ENCODE data around the gene SURF1. TPM values are rescaled to one million over a fixed set of nuclear protein-coding genes. Genes with fewer than 3 reads are reported as not detected.

Gene SURF1
- polyA plus RNA-seq, 6 donors from 2014 or later = 77.6 to 142 (median 94.1) TPM

DNA sequence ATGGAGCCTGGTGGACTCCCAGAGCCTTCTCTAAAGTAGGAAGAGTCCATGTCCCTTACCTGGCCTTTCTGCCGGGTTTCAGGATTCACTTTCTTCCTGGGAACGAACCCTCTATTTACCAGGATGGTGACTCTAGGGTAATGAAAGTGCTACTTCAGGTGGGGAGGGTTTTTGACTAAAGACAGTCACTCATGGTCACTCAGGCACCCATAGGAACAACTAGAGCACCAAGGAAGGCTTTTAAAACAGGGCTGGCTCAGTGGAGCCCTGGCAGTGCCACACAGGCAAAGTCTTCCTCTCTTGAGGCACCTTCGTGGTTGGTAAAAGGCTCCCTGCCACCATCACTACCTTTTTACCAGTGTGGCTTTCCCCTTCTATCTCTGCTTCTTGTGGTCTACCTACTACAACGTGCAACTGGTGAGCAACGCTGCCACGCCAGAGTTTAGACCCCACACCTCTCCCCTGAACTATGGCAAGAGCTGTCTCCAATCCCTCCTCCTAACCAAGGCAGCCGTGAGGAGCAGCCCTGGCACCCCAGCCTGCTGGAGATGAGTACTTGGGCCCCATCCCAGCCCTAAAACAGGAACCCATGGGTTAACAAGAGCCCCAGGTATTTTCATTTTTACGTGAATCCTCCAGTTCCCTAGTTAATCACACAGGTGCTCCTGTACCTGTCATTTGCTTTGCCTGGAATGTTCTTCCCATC lies 3.5 kb downstream of the SURF1 start:
- ATAC-seq (ENCODE audit: low read depth in 2 of 2) (no peak), DNase-seq (no peak)
- Mint-ChIP-seq H3K36me3 (peaks cover 9 to 10% of the 10 kb centered on the region in 2 donors), H3K9me3 (no peaks in the 10 kb centered on the region), H3K4me3 (peak overlapping the region in 1 of 8 donors; percentile 95), H3K27me3 (no peaks in the 10 kb centered on the region), H3K27ac (peak overlapping the region in 3 of 6 donors; percentile 37 to 88 (median 67)), H3K4me1 (peaks cover 21 to 51% (median 29%) of the 10 kb centered on the region in 3 donors)

DNA sequence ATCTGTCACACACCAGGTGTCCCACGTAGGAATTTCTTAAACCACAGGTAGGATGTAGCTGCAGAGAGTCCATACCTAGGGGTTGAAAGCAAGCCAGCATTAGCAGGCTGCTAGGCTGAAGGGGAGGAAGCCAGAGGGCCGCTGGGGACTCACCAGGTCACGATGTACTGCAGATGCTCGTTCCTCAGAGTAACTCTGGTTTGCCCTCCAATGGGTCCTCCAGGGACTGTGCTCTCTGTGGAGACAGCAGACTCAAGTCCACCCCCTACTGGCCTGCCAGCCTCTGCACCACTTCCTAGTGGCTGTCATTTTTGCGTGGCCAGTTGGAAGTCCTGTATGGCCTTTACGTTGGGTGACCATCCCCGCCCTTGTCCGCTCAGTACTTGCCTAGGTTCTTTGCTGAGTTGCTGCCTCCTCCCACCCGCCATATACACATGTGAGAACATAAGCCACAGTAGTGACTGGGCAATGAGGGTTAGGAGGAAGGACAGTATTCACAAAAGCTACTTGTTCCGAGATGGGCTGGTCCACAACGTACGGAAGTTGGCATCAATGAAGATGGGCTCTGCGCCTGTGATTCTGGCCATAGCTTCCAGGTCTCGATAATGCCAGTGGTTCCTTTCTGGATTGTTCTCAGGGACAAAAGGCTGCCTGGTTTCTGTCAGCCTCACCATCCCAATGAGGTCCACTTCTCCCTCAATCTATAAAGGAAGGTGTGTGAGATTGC lies 4.2 kb downstream of the SURF1 start:
- Mint-ChIP-seq H3K4me1 (peaks cover 21 to 47% (median 30%) of the 10 kb centered on the region in 3 donors), H3K27me3 (no peaks in the 10 kb centered on the region), H3K36me3 (peaks cover 9 to 10% of the 10 kb centered on the region in 2 donors), H3K4me3 (peak overlapping the region in 2 of 8 donors; percentile 55 to 95), H3K9me3 (no peaks in the 10 kb centered on the region), H3K27ac (peak overlapping the region in 3 of 6 donors; percentile 33 to 50 (median 37))
- no peak for DNase-seq
- no peak for ATAC-seq (ENCODE audit: low read depth in 2 of 2)

DNA sequence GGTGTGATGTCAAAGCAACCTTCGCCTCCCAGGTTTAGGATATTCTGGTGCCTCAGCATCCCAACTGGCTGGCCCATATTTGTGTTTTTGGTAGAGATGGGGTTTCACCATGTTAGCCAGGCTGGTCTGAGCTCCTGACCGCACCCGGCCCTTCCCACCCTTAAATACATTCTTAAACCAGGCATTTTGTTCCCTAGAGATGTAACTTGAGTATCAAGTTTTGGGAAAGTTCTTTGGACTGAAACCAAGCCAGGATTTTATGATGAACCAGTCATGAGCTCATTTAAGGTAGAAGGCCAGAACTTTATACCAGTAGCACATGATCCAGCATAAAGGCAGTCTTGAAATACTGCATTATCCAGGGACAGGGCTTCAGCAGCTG lies 4.8 kb downstream of the SURF1 start:
- Mint-ChIP-seq H3K4me1 (peaks cover 27 to 50% (median 35%) of the 10 kb centered on the region in 3 donors), H3K9me3 (no peaks in the 10 kb centered on the region), H3K36me3 (peaks cover 9 to 10% of the 10 kb centered on the region in 2 donors), H3K27ac (peak overlapping the region in 1 of 6 donors; percentile 70), H3K4me3 (peak overlapping the region in 2 of 8 donors; percentile 74 to 95), H3K27me3 (no peaks in the 10 kb centered on the region)
- ATAC-seq (ENCODE audit: low read depth in 2 of 2) (no peak), DNase-seq (no peak)

DNA sequence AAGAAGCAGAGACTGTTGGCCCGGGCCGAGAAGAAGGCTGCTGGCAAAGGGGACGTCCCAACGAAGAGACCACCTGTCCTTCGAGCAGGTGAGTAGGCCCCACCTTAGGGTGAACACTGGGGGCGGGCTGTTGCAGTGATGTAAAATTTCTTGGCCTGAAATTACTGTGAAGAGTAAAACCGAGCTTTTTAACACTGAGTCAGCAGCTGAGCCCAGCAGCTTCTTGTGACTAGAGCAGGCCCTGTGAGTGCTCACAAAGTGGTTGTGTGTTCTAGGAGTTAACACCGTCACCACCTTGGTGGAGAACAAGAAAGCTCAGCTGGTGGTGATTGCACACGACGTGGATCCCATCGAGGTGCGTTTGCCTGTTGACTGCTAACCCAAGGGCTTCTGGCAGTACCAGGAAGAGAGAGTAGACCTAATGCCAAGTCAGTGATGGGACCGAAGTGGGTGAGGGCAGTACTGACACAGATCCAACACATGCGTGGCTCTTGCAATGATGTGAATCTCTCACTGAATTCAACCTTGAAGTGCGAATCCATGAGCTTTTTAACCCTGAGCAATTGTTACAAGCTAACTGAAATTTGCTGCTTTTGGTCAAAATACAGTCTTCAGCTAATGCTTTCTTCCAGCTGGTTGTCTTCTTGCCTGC lies 6.2 kb downstream of the SURF1 start:
- DNase-seq (no peak), ATAC-seq (ENCODE audit: low read depth in 2 of 2) (no peak)
- Mint-ChIP-seq H3K9me3 (no peaks in the 10 kb centered on the region), H3K36me3 (peaks cover 9 to 10% of the 10 kb centered on the region in 2 donors), H3K4me3 (peak overlapping the region in 7 of 8 donors; percentile 5 to 100 (median 95)), H3K27ac (peak overlapping the region in 2 of 6 donors; percentile 67 to 97), H3K27me3 (no peaks in the 10 kb centered on the region), H3K4me1 (peaks cover 33 to 49% (median 43%) of the 10 kb centered on the region in 3 donors)

DNA sequence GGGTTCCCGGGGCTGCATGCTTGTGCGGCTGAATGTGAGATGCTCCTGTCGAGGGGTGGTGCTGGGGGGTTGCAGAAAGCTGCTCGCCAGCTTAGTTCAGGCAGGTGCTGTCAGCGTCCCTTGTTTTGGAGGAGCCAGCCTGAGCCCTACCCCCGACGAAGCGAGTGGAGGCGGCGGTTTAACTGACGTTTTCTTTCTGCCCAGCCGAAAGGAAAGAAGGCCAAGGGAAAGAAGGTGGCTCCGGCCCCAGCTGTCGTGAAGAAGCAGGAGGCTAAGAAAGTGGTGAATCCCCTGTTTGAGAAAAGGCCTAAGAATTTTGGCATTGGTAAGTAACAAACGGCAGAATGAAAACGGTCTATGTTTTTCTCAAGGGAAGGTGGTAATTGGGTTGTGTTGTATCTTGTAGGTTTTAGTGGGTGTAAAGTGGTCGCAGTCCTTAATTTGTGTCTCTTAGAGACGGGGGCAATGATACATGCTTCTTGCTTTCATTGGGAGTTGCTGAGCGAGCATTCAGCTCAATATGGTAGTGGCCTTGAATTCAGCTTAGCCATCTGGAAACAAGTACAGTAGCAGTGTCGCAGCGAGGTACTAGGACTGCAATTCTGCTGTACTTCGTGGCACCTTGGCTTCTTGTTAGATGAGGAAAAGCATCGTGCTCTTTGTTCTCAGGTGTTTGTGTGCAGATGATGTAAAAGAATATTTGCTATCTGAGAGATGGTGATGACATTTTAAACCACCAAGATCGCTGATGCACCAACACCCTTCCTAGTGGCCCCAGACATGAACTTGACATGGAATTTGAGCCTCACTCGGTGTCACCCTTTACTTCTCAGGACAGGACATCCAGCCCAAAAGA lies 7.3 kb downstream of the SURF1 start:
- no peaks in the 10 kb centered on the region for H3K9me3 Mint-ChIP-seq
- H3K36me3 Mint-ChIP-seq = peaks cover 9 to 10% of the 10 kb centered on the region in 2 donors
- DNase-seq (no peak), ATAC-seq (ENCODE audit: low read depth in 2 of 2) (no peak)
- peak overlapping the region; percentile 97 to 100 (median 99) for H3K27ac Mint-ChIP-seq
- no peaks in the 10 kb centered on the region for H3K27me3 Mint-ChIP-seq
- peak overlapping the region; percentile 92 to 100 (median 99) for H3K4me3 Mint-ChIP-seq
- peaks cover 33 to 47% (median 43%) of the 10 kb centered on the region in 3 donors for H3K4me1 Mint-ChIP-seq

DNA sequence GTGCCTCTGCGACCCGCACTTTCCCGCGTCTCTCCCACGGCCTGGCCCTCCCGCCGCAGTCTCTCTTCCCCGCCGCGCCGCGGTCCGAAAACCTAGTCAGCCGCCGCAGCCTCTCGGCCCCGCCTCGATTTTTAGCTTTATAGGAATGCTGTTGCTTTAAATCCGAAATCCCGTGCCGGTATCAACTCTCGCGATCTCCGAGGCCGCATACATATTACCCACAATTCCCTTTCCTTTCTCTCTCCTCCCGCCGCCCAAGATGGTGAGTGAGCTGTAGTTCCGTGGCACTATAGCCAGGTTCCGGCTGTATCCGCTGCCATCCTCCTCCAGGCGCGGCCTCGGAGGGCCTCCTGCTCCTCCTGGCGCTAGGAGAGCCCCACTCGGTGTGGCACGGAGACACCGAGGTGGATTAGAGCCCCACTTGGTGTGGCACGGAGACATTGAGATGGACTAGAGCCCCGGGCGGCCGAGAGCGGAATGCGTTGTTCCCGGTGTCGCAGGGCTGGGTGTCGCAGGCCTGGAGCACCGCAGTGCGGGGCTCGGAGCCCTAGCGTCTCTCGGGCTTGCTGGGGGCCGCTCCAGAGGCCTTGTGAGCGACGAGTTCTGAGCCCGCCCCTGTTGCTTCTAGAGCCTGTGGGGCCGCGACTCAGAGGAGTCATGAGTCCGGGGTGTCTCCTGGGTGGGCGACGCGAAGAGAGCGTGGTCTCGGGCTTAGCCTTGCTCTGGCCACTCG lies 8.1 kb downstream of the SURF1 start, which contains the start of the genes MED22 and RPL7A:
Gene MED22, minus strand, starts transcription at position 147 of the 733 bp plus-strand sequence. CDS start 1,469 bp downstream, outside the sequence.
Gene RPL7A, plus strand, starts transcription at position 234 of the 733 bp plus-strand sequence. Its CDS starts 26 bp downstream, at position 260.
- H3K4me1 Mint-ChIP-seq = peaks cover 31 to 44% (median 43%) of the 10 kb centered on the region in 3 donors
- no peaks in the 10 kb centered on the region for H3K27me3 Mint-ChIP-seq
- ATAC-seq (ENCODE audit: low read depth in 2 of 2) = peak; percentile 82 to 84
- no peaks in the 10 kb centered on the region for H3K9me3 Mint-ChIP-seq
- peak; percentile 91 for DNase-seq
- H3K27ac Mint-ChIP-seq = peak within 1 kb of the TSS; percentile 97 to 100 (median 99)
- peaks cover 5 to 10% of the 10 kb centered on the region in 2 donors for H3K36me3 Mint-ChIP-seq
- peak within 1 kb of the TSS; percentile 92 to 100 (median 99) for H3K4me3 Mint-ChIP-seq

DNA sequence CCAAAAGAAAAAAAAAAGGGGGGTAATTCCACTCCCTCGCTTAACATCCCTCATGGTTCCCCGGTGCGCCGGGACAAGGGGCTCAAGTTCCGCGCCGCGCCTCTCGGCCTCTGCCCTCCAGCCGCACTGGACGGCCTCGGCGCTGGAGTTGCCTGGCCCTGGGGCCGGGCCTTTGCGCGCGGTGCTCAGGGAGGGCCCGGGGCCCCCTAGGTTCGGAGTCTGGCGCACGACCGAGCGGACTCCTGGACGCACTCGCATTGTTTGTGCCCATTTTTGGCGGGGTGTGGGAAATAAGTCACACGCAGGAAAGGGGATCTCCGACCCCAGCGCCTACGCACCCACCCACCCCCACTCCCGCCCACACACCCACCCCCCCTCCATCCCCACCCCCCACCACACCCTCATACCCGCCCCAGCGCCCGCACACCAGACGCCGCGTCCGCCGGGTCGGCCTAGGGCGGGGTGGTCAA lies 8.7 kb downstream of the SURF1 start:
- peak overlapping the region; percentile 97 to 100 (median 99) for H3K27ac Mint-ChIP-seq
- H3K4me3 Mint-ChIP-seq = peak overlapping the region; percentile 92 to 100 (median 99)
- H3K36me3 Mint-ChIP-seq = peaks cover 0 to 10% of the 10 kb centered on the region in 2 donors
- peaks cover 27 to 46% (median 40%) of the 10 kb centered on the region in 3 donors for H3K4me1 Mint-ChIP-seq
- ATAC-seq (ENCODE audit: low read depth in 2 of 2) (peak; percentile 58 to 61), DNase-seq (no peak)
- no peaks in the 10 kb centered on the region for H3K9me3 Mint-ChIP-seq
- no peaks in the 10 kb centered on the region for H3K27me3 Mint-ChIP-seq

DNA sequence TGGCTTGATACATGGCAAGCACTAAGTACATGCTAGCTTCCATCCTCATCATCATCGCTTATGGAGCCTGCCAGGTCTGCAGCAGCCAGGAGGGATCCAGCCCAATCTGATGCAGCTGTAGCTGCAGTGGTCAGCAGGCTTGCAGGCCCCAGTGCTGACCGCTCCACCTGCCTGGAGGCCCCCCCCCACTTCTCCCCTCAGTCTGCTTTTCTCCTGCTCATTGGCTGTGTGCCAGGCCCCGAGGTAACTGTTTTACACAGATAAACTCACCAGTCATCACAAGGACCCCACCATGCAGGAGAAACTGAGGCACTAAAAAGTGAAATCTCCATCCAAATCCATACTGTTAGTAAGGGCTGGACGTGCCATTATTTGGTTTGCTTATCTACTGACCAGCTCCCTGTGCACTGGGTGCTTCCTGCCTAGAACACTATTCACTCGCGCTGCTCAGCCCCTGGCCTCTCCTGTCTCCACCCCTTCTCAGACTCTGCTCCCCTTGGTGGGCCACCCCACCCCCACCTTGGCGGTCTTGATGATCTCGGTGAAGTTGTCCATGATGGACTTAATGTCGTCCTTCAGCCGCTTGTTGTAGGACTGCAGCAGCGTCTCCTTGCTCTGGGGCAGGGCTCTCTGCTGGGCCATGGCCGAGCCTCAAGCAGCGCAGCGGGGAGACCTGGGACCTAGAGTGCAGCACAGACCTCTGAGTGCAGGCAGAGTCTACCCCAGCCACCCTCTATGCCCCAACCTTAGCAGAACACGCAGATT lies 10.1 kb downstream of the SURF1 start:
- H3K27me3 Mint-ChIP-seq = no peaks in the 10 kb centered on the region
- no peak for DNase-seq
- H3K27ac Mint-ChIP-seq = peak overlapping the region; percentile 88 to 99 (median 97)
- H3K36me3 Mint-ChIP-seq = peaks cover 7% of the 10 kb centered on the region in 2 donors
- peak overlapping the region; percentile 92 to 100 (median 99) for H3K4me3 Mint-ChIP-seq
- H3K9me3 Mint-ChIP-seq = no peaks in the 10 kb centered on the region
- peaks cover 39 to 60% (median 48%) of the 10 kb centered on the region in 3 donors for H3K4me1 Mint-ChIP-seq
- ATAC-seq (ENCODE audit: low read depth in 2 of 2) = no peak

DNA sequence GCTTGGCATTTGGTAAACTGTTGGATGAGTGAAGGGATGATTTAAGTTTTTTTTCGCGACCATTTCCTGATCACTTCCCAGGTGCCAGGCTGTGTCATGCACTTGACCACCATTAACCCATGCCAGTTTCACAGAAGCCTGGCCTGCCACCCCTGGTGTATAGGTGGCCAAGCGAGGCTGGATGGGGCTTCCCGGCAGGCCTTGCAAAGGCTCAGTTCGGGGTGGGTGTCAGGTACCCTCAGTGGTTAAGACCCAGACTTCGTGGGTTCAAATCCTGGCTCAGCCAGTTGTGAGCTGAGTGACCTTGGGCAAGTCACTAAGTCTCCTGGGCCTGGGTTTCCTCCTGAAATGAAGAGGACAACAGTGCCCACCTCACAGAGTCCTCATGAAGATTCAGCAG lies 10.7 kb downstream of the SURF1 start:
- ATAC-seq (ENCODE audit: low read depth in 2 of 2) (no peak), DNase-seq (no peak)
- peaks cover 43 to 66% (median 54%) of the 10 kb centered on the region in 3 donors for H3K4me1 Mint-ChIP-seq
- no peaks in the 10 kb centered on the region for H3K9me3 Mint-ChIP-seq
- peak overlapping the region in 1 of 6 donors; percentile 97 for H3K27ac Mint-ChIP-seq
- H3K4me3 Mint-ChIP-seq = peak overlapping the region in 7 of 8 donors; percentile 8 to 100 (median 95)
- H3K36me3 Mint-ChIP-seq = peaks cover 11 to 12% of the 10 kb centered on the region in 2 donors
- no peaks in the 10 kb centered on the region for H3K27me3 Mint-ChIP-seq

DNA sequence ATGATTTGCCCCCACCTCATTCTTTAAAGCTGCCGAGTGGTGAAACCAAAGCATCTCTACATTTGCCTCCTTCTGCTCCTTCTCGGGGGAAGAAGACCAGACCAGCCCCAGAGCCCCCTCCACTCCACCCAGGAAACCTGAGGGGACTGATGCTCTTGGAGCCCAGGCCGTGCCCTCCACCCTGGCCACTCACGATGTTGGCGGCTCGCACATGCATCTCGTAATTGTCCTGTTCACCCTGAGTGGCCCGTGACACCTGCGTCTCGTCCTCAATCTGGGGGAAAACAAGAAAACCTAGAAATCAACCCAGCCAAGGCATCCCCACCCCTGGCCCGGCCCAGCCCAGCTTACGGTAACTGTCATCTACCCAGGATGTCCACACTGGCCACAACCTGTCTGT lies 11.3 kb downstream of the SURF1 start:
- Mint-ChIP-seq H3K4me3 (peak overlapping the region in 3 of 8 donors; percentile 29 to 95 (median 61)), H3K27ac (peak overlapping the region in 4 of 6 donors; percentile 30 to 58 (median 50)), H3K4me1 (peaks cover 50 to 72% (median 57%) of the 10 kb centered on the region in 3 donors)

DNA sequence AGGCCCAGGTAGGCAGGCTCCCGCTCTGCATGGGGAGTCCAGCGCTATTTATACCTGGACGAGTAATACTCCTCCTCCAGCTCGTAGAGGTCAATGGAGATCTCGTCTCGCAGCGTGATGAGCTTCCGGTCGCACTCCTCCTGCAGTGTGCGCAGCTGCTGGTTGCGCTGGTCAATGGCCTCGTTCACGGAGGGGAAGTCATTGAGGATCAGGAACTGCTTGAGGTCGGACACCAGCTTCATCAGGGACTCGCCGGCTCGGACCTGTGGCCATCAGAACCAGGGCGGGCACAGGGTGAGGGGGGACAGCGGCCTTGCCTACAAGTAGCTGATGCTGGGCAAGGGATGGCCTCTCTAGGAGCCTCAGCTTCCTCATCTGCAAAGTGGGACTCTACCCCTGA lies 12.2 kb downstream of the SURF1 start:
- no peak for DNase-seq
- H3K27ac Mint-ChIP-seq = peak overlapping the region in 1 of 6 donors; percentile 49
- peaks cover 0 to 10% (median 0%) of the 10 kb centered on the region in 7 donors for H3K9me3 Mint-ChIP-seq
- H3K4me3 Mint-ChIP-seq = peak overlapping the region in 2 of 8 donors; percentile 75 to 95
- peaks cover 57 to 75% (median 58%) of the 10 kb centered on the region in 3 donors for H3K4me1 Mint-ChIP-seq
- no peaks in the 10 kb centered on the region for H3K27me3 Mint-ChIP-seq
- ATAC-seq (ENCODE audit: low read depth in 2 of 2) = no peak
- peaks cover 22 to 26% of the 10 kb centered on the region in 2 donors for H3K36me3 Mint-ChIP-seq

More for the DNA sequence above, 11.3 kb downstream of the SURF1 start:
- ATAC-seq (ENCODE audit: low read depth in 2 of 2) = no peak
- no peaks in the 10 kb centered on the region for H3K27me3 Mint-ChIP-seq
- no peak for DNase-seq
- H3K36me3 Mint-ChIP-seq = peaks cover 17 to 18% of the 10 kb centered on the region in 2 donors
- peaks cover 0 to 4% (median 0%) of the 10 kb centered on the region in 7 donors for H3K9me3 Mint-ChIP-seq
